GM21786 (cell line): ENCODE measurements around the gene CCNI2.

Experiments used
- ATAC-seq: cut with Tn5 transposase; IDR thresholded peaks from one replicate; pipeline ENCODE4 v1.9.1; 2021; ENCODE audit not compliant: unreplicated experiment

Gene CCNI2

GRCh38 chr5:132746954-132747615 lies at the start of gene CCNI2:
TSS of gene CCNI2 (plus strand) at chr5:132747426. CDS start at chr5:132747496, 70 bp downstream.
- peak; percentile 32 for ATAC-seq

GRCh38 chr5:132704875-132705274 lies 42.4 kb upstream of the CCNI2 start:
- ATAC-seq, result no peak

GRCh38 chr5:132708645-132709044 lies 38.6 kb upstream of the CCNI2 start:
- ATAC-seq, result no peak

- no peak for ATAC-seq
These were observed 32.5 kb upstream of the CCNI2 start for GRCh38 chr5:132714456-132715307.

GRCh38 chr5:132718544-132719312 lies 28.5 kb upstream of the CCNI2 start:
- ATAC-seq, result no peak

- ATAC-seq, result no peak
These were observed 21.5 kb upstream of the CCNI2 start for GRCh38 chr5:132725745-132726144.

- ATAC-seq, result no peak
These were observed 17.3 kb upstream of the CCNI2 start for GRCh38 chr5:132729896-132730295.

GRCh38 chr5:132733499-132734148 lies 13.6 kb upstream of the CCNI2 start:
- no peak for ATAC-seq

- ATAC-seq, result no peak
These were observed 12.5 kb upstream of the CCNI2 start for GRCh38 chr5:132734687-132735086.

- peak; percentile 82 for ATAC-seq
These were observed 10.1 kb upstream of the CCNI2 start, which contains the start of gene KIF3A for GRCh38 chr5:132736853-132737833. TSS of gene KIF3A (minus strand) at chr5:132737546. CDS start at chr5:132737419, 127 bp downstream.

- ATAC-seq, result no peak
These were observed 9.1 kb upstream of the CCNI2 start for GRCh38 chr5:132737982-132738681.

GRCh38 chr5:132739232-132739631 lies 8.0 kb upstream of the CCNI2 start:
- ATAC-seq, result no peak

- ATAC-seq, result no peak
These were observed 5.1 kb upstream of the CCNI2 start for GRCh38 chr5:132742158-132742557.

- ATAC-seq, result no peak
These were observed 4.6 kb upstream of the CCNI2 start for GRCh38 chr5:132742626-132743025.

- ATAC-seq, result no peak
These were observed 2.6 kb upstream of the CCNI2 start for GRCh38 chr5:132744659-132745058.

GRCh38 chr5:132746592-132746953 lies 653 bp upstream of the CCNI2 start:
- ATAC-seq, result no peak

GRCh38 chr5:132747616-132748440 lies 602 bp downstream of the CCNI2 start:
- ATAC-seq, result no peak

- no peak for ATAC-seq
These were observed 1.3 kb downstream of the CCNI2 start for GRCh38 chr5:132748522-132749000.
